ENCODE data around the gene DDRGK1. TPM values are rescaled to one million over a fixed set of nuclear protein-coding genes. Genes with fewer than 3 reads are reported as not detected.
A peak's percentile ranks its signal among the peaks of the same experiment; 100 is the strongest.
"Not testable (repeated sequence)": the region's sequence is repeated elsewhere in the genome, so short reads cannot be mapped to it uniquely, and the experiment has no call there.

The DDRGK1 gene
- total and polyA plus RNA-seq, 7 experiments from 2014 or later, result 39.4 to 60.3 (median 46.6) TPM

- H3K27ac ChIP-seq (ENCODE audit: low read depth, low read length), result no peak overlapping the region
- peaks cover 0 to 12% (median 11%) of the 10 kb centered on the region in 7 donors for H3K4me1 Mint-ChIP-seq
- no peak for DNase-seq
- no peaks in the 10 kb centered on the region for H3K4me1 ChIP-seq (ENCODE audit: control insufficient read depth in 2 of 2, insufficient read depth in 2 of 2, low read length in 2 of 2)
- H3K36me3 Mint-ChIP-seq, result peaks cover 6 to 33% (median 17%) of the 10 kb centered on the region in 5 donors
- POLR2A ChIA-PET, result interaction anchor here (1.0 to 1.6 kb wide), 2 partner anchors 33 to 141 kb away, joined by 3 read pairs; no protein-coding TSS in a partner anchor
- peak overlapping the region in 5 of 9 donors; percentile 19 to 68 (median 31) for H3K27ac Mint-ChIP-seq
- H3K9me3 Mint-ChIP-seq, result no peaks in the 10 kb centered on the region
- no peak overlapping the region for H3K4me3 ChIP-seq (ENCODE audit: low read length)
- no peak overlapping the region for H3K4me3 Mint-ChIP-seq
- H3K36me3 ChIP-seq (ENCODE audit: control insufficient read depth in 2 of 3, insufficient read depth in 3 of 3, low read length in 3 of 3), result peaks cover 0 to 79% (median 35%) of the 10 kb centered on the region in 3 experiments
- no peaks in the 10 kb centered on the region for H3K27me3 ChIP-seq (ENCODE audit: control insufficient read depth in 2 of 2, insufficient read depth in 2 of 2, low read length in 2 of 2)
- no peaks in the 10 kb centered on the region for H3K9me3 ChIP-seq (ENCODE audit: control insufficient read depth in 2 of 3, low read length in 3 of 3)
- no peak for ATAC-seq
- CTCF ChIA-PET, result interaction anchor here (1.0 kb wide), 1 partner anchor 102 kb away, joined by 3 read pairs; no protein-coding TSS in a partner anchor
- no peaks in the 10 kb centered on the region for H3K27me3 Mint-ChIP-seq
- intact Hi-C loops (cut with micrococcal nuclease), result no loop called here
Measured at GRCh38 chr20:3192226-3193015, 12.1 kb downstream of the DDRGK1 start.

GRCh38 chr20:3190681-3191111 is 13.8 kb downstream of the DDRGK1 start:
- POLR2A ChIA-PET, result interaction anchor here (2.7 kb wide), 1 partner anchor 13 kb away, joined by 7 read pairs; no protein-coding TSS in a partner anchor
- Histone ChIP-seq H3K27ac (ENCODE audit: low read depth, low read length) (no peak overlapping the region), H3K4me3 (ENCODE audit: low read length) (no peak overlapping the region), H3K9me3 (ENCODE audit: control insufficient read depth in 2 of 3, low read length in 3 of 3) (no peaks in the 10 kb centered on the region), H3K36me3 (ENCODE audit: control insufficient read depth in 2 of 3, insufficient read depth in 3 of 3, low read length in 3 of 3) (peaks cover 0 to 67% (median 31%) of the 10 kb centered on the region in 3 experiments), H3K27me3 (ENCODE audit: control insufficient read depth in 2 of 2, insufficient read depth in 2 of 2, low read length in 2 of 2) (no peaks in the 10 kb centered on the region), H3K4me1 (ENCODE audit: control insufficient read depth in 2 of 2, insufficient read depth in 2 of 2, low read length in 2 of 2) (no peaks in the 10 kb centered on the region)
- intact Hi-C loops (cut with micrococcal nuclease), result no loop called here
- ATAC-seq, result no peak
- H3K4me3 Mint-ChIP-seq, result no peak overlapping the region
- H3K27me3 Mint-ChIP-seq, result no peaks in the 10 kb centered on the region
- H3K36me3 Mint-ChIP-seq, result peaks cover 6 to 25% (median 15%) of the 10 kb centered on the region in 5 donors
- H3K27ac Mint-ChIP-seq, result peak overlapping the region in 1 of 9 donors; percentile 69
- H3K4me1 Mint-ChIP-seq, result peaks cover 0 to 11% (median 6%) of the 10 kb centered on the region in 7 donors
- H3K9me3 Mint-ChIP-seq, result no peaks in the 10 kb centered on the region
- DNase-seq, result no peak
- CTCF ChIA-PET, result interaction anchor here (1.7 kb wide), 1 partner anchor 13 kb away, joined by 3 read pairs; no protein-coding TSS in a partner anchor

GRCh38 chr20:3189561-3190131 is 14.8 kb downstream of the DDRGK1 start:
- H3K27me3 Mint-ChIP-seq, result no peaks in the 10 kb centered on the region
- DNase-seq, result no peak
- Histone ChIP-seq H3K9me3 (ENCODE audit: control insufficient read depth in 2 of 3, low read length in 3 of 3) (no peaks in the 10 kb centered on the region), H3K4me3 (ENCODE audit: low read length) (no peak overlapping the region), H3K36me3 (ENCODE audit: control insufficient read depth in 2 of 3, insufficient read depth in 3 of 3, low read length in 3 of 3) (peaks cover 0 to 56% (median 22%) of the 10 kb centered on the region in 3 experiments), H3K4me1 (ENCODE audit: control insufficient read depth in 2 of 2, insufficient read depth in 2 of 2, low read length in 2 of 2) (no peaks in the 10 kb centered on the region), H3K27me3 (ENCODE audit: control insufficient read depth in 2 of 2, insufficient read depth in 2 of 2, low read length in 2 of 2) (no peaks in the 10 kb centered on the region), H3K27ac (ENCODE audit: low read depth, low read length) (no peak overlapping the region)
- peaks cover 6 to 18% (median 9%) of the 10 kb centered on the region in 5 donors for H3K36me3 Mint-ChIP-seq
- H3K4me1 Mint-ChIP-seq, result peaks cover 0 to 4% (median 0%) of the 10 kb centered on the region in 7 donors
- CTCF ChIA-PET, result interaction anchor here (0.5 to 1.7 kb wide), 2 partner anchors 14 to 997 kb away, joined by 3 read pairs; no protein-coding TSS in a partner anchor
- H3K4me3 Mint-ChIP-seq, result no peak overlapping the region
- POLR2A ChIA-PET, result interaction anchor here (0.6 to 2.7 kb wide), 2 partner anchors 10 to 14 kb away, joined by 4 to 7 read pairs; no protein-coding TSS in a partner anchor
- intact Hi-C loops (cut with micrococcal nuclease), result loop anchor here in 1 of 2 donors (1.0 kb wide), 1 partner anchor 13 kb away; no protein-coding TSS in a partner anchor
- no peaks in the 10 kb centered on the region for H3K9me3 Mint-ChIP-seq
- peak overlapping the region in 4 of 9 donors; percentile 72 to 82 (median 74) for H3K27ac Mint-ChIP-seq
- no peak for ATAC-seq

GRCh38 chr20:3188823-3189413 is 15.6 kb downstream of the DDRGK1 start:
- peak overlapping the region in 2 of 9 donors; percentile 42 to 82 for H3K27ac Mint-ChIP-seq
- H3K9me3 Mint-ChIP-seq, result no peaks in the 10 kb centered on the region
- no peak overlapping the region for H3K4me3 Mint-ChIP-seq
- no peak for ATAC-seq
- peaks cover 0 to 4% (median 0%) of the 10 kb centered on the region in 7 donors for H3K4me1 Mint-ChIP-seq
- Histone ChIP-seq H3K27me3 (ENCODE audit: control insufficient read depth in 2 of 2, insufficient read depth in 2 of 2, low read length in 2 of 2) (no peaks in the 10 kb centered on the region), H3K4me3 (ENCODE audit: low read length) (no peak overlapping the region), H3K9me3 (ENCODE audit: control insufficient read depth in 2 of 3, low read length in 3 of 3) (no peaks in the 10 kb centered on the region), H3K4me1 (ENCODE audit: control insufficient read depth in 2 of 2, insufficient read depth in 2 of 2, low read length in 2 of 2) (no peaks in the 10 kb centered on the region), H3K27ac (ENCODE audit: low read depth, low read length) (no peak overlapping the region), H3K36me3 (ENCODE audit: control insufficient read depth in 2 of 3, insufficient read depth in 3 of 3, low read length in 3 of 3) (peaks cover 0 to 49% (median 19%) of the 10 kb centered on the region in 3 experiments)
- intact Hi-C loops (cut with micrococcal nuclease), result loop anchor here in 1 of 2 donors (1.0 kb wide), 1 partner anchor 13 kb away; no protein-coding TSS in a partner anchor
- ChIA-PET CTCF (no interaction called here), POLR2A (interaction anchor here (2.7 kb wide), 1 partner anchor 15 kb away, joined by 7 read pairs; no protein-coding TSS in a partner anchor)
- no peak for DNase-seq
- H3K36me3 Mint-ChIP-seq, result peaks cover 6 to 18% (median 9%) of the 10 kb centered on the region in 5 donors
- H3K27me3 Mint-ChIP-seq, result no peaks in the 10 kb centered on the region

- H3K4me1 ChIP-seq (ENCODE audit: control insufficient read depth in 2 of 2, insufficient read depth in 2 of 2, low read length in 2 of 2); H3K4me3 ChIP-seq (ENCODE audit: low read length); H3K27me3 Mint-ChIP-seq; DNase-seq; H3K4me1 Mint-ChIP-seq; POLR2A ChIA-PET; H3K27ac ChIP-seq (ENCODE audit: low read depth, low read length); H3K9me3 ChIP-seq (ENCODE audit: control insufficient read depth in 2 of 3, low read length in 3 of 3); H3K27me3 ChIP-seq (ENCODE audit: control insufficient read depth in 2 of 2, insufficient read depth in 2 of 2, low read length in 2 of 2); ATAC-seq; CTCF ChIA-PET; intact Hi-C loops (cut with micrococcal nuclease); H3K9me3 Mint-ChIP-seq; H3K4me3 Mint-ChIP-seq: not testable (repeated sequence)
- peaks cover 0 to 39% (median 13%) of the 10 kb centered on the region in 3 experiments for H3K36me3 ChIP-seq (ENCODE audit: control insufficient read depth in 2 of 3, insufficient read depth in 3 of 3, low read length in 3 of 3)
- H3K36me3 Mint-ChIP-seq, result peaks cover 6 to 18% (median 8%) of the 10 kb centered on the region in 5 donors
- peak overlapping the region in 1 of 9 donors; percentile 19 for H3K27ac Mint-ChIP-seq
Measured at GRCh38 chr20:3187861-3188260, 16.6 kb downstream of the DDRGK1 start.

All from naive thymus-derived CD4-positive, alpha-beta T cell (primary cell).